Measurements from ENCODE around the gene MCC.

The MCC gene

GRCh38 chr5:112995764-112996618 lies 492.3 kb downstream of the MCC start:
- no peak overlapping the region for H3K4me3 ChIP-seq (ENCODE audit: low read depth, low read length)
- peak; percentile 85 for TF ChIP-seq CTCF (IDR thresholded peaks at IDR 0.05; ENCODE audit: control insufficient read depth, extremely low read depth, insufficient read depth)
- peak; percentile 25 for DNase-seq (ENCODE audit: low read depth)

- H3K4me3 ChIP-seq (ENCODE audit: low read depth, low read length): no peak overlapping the region
- TF ChIP-seq CTCF (IDR thresholded peaks at IDR 0.05; ENCODE audit: control insufficient read depth, extremely low read depth, insufficient read depth): no peak
- no peak for DNase-seq (ENCODE audit: low read depth)
These were observed 502.0 kb downstream of the MCC start for GRCh38 chr5:112986224-112986623.

- no peak for DNase-seq (ENCODE audit: low read depth)
- no peak for TF ChIP-seq CTCF (IDR thresholded peaks at IDR 0.05; ENCODE audit: control insufficient read depth, extremely low read depth, insufficient read depth)
- H3K4me3 ChIP-seq (ENCODE audit: low read depth, low read length): no peak overlapping the region
These were observed 504.9 kb downstream of the MCC start for GRCh38 chr5:112983363-112983762.

GRCh38 chr5:112979723-112980122 lies 508.5 kb downstream of the MCC start:
- no peak overlapping the region for H3K4me3 ChIP-seq (ENCODE audit: low read depth, low read length)
- no peak for DNase-seq (ENCODE audit: low read depth)
- TF ChIP-seq CTCF (IDR thresholded peaks at IDR 0.05; ENCODE audit: control insufficient read depth, extremely low read depth, insufficient read depth): no peak

- no peak overlapping the region for H3K4me3 ChIP-seq (ENCODE audit: low read depth, low read length)
- TF ChIP-seq CTCF (IDR thresholded peaks at IDR 0.05; ENCODE audit: control insufficient read depth, extremely low read depth, insufficient read depth): no peak
- no peak for DNase-seq (ENCODE audit: low read depth)
These were observed 509.4 kb downstream of the MCC start for GRCh38 chr5:112978836-112979235.

- H3K4me3 ChIP-seq (ENCODE audit: low read depth, low read length): peak overlapping the region; percentile 95
- TF ChIP-seq CTCF (IDR thresholded peaks at IDR 0.05; ENCODE audit: control insufficient read depth, extremely low read depth, insufficient read depth): no peak
- no peak for DNase-seq (ENCODE audit: low read depth)
These were observed 510.8 kb downstream of the MCC start for GRCh38 chr5:112977440-112977861.
